Immature natural killer cell (primary cell): Measurements from ENCODE around the gene PNKD. TPM values are rescaled to one million over a fixed set of nuclear protein-coding genes. Genes with fewer than 3 reads are reported as not detected.

ENCODE experiments used
- DNase-seq, 3 donors: peaks; one replicate each; pipeline ENCODE4 v3.0.0; 2022; ENCODE audit warnings: mixed read lengths in 1 of 3
- H3K27ac Mint-ChIP-seq, 6 donors: one replicate each; pipeline ENCODE4 v1.8.0; 2020; ENCODE audit warnings: mixed read lengths in 6 of 6, mild to moderate bottlenecking in 5 of 6, inconsistent platforms in 4 of 6, moderate library complexity in 3 of 6
- H3K27me3 Mint-ChIP-seq, 3 donors: one replicate each; pipeline ENCODE4 v1.8.0; 2020 to 2021; ENCODE audit warnings: low read depth in 3 of 3, mild to moderate bottlenecking in 3 of 3, mixed read lengths in 3 of 3, moderate library complexity in 3 of 3, inconsistent platforms in 1 of 3
- H3K36me3 Mint-ChIP-seq, 3 donors: one replicate each; pipeline ENCODE4 v1.8.0; 2020; ENCODE audit warnings: mixed read lengths in 3 of 3, inconsistent platforms in 2 of 3, mild to moderate bottlenecking in 2 of 3
- H3K4me1 Mint-ChIP-seq, 2 donors: one replicate each; pipeline ENCODE4 v1.8.0; 2020; ENCODE audit warnings: inconsistent platforms in 2 of 2, mild to moderate bottlenecking in 2 of 2, mixed read lengths in 2 of 2, moderate library complexity in 1 of 2
- H3K4me3 Mint-ChIP-seq, 5 donors: one replicate each; pipeline ENCODE4 v1.8.0; 2020; ENCODE audit warnings: mild to moderate bottlenecking in 5 of 5, mixed read lengths in 5 of 5, inconsistent platforms in 3 of 5, moderate library complexity in 3 of 5
- H3K9me3 Mint-ChIP-seq, 6 donors: one replicate each; pipeline ENCODE4 v1.8.0; 2020; ENCODE audit warnings: mild to moderate bottlenecking in 6 of 6, mixed read lengths in 6 of 6, inconsistent platforms in 4 of 6, moderate library complexity in 3 of 6
- polyA plus RNA-seq, 3 donors: library from polyadenylated mRNA; unstranded; fragments of 300-500 nt; fragmentation: Illumina TruSeq; gene quantifications; one replicate each; pipeline ENCODE4 v1.2.3, GENCODE V29; 2021

Gene PNKD
- polyA plus RNA-seq, 3 donors from 2014 or later, result 96.3 to 145 (median 98.9) TPM

DNA sequence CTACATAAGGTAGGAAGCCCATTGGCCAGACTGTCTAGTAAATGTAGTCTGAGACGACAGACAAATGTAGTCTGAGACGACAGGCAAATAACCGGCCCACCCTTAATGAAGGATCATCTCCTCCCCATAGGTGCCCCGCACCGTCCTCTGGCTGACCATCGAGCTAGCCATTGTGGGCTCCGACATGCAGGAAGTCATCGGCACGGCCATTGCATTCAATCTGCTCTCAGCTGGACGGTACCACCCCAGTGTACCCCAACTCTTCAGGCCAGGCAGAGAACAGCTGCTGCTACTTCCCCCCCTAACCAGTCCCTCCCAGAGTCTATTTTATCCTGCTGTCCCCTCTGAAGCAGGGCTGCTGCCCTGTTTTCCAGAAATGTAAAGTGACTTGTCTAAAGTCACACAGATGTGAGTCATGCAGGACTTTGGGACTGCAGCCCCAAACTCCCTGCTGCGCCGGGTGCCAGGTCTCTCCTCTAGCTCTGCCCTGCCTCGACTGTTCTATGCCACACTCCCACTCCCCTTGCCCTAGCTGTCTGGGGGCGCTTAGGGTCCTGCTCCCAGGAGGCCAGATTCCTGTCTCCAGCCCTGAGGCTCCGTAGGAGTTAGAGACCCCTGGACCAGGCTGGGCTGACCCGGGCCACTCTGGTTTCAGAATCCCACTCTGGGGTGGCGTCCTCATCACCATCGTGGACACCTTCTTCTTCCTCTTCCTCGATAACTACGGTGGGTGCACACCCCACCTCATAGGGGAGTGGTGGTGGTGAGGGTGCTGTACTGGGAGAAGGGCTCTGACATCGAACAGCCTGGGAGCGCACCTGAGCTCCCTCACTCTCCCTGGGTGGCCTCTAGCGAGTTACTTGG lies 116.4 kb downstream of the PNKD start:
- peak overlapping the region in 1 of 6 donors; percentile 40 for H3K27ac Mint-ChIP-seq
- no peaks in the 10 kb centered on the region for H3K9me3 Mint-ChIP-seq
- H3K27me3 Mint-ChIP-seq, result peaks cover 0 to 10% (median 2%) of the 10 kb centered on the region in 3 donors
- peak overlapping the region in 1 of 5 donors; percentile 65 for H3K4me3 Mint-ChIP-seq
- no peak for DNase-seq
- H3K36me3 Mint-ChIP-seq, result no peaks in the 10 kb centered on the region
- peaks cover 19 to 25% of the 10 kb centered on the region in 2 donors for H3K4me1 Mint-ChIP-seq

DNA sequence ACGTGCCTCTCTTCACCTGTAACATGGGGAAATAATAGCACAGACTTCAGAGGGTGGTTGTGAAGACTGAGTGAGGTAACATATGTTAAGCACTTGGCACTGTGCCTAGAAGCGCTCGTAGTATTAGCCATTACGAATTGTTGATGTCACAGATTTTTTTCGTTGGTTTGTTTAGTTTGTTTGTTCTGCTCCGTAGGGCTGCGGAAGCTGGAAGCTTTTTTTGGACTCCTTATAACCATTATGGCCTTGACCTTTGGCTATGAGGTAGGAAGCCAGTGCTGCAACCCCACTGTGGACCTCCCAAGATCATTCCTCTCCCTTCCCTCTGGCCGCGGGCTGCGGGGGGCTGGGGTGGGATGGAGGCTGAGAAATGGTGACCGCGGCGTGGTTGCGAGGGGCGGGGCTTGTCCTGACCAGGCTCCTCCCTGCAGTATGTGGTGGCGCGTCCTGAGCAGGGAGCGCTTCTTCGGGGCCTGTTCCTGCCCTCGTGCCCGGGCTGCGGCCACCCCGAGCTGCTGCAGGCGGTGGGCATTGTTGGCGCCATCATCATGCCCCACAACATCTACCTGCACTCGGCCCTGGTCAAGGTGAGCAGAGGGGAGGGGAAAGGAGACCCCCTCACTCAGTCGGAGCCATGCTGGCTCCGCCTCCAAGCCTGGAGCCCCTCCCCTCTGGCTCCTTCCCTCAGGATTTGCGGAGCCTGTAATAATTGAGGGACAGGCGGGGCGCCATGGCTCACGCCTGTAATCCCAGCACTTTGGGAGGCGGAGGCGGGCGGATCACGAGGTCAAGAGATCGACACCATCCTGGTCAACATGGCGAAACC lies 117.3 kb downstream of the PNKD start:
- Mint-ChIP-seq H3K36me3 (no peaks in the 10 kb centered on the region), H3K4me1 (peaks cover 18 to 22% of the 10 kb centered on the region in 2 donors), H3K9me3 (no peaks in the 10 kb centered on the region), H3K4me3 (peak overlapping the region in 3 of 5 donors; percentile 15 to 65 (median 61)), H3K27ac (peak overlapping the region in 2 of 6 donors; percentile 26 to 40), H3K27me3 (peaks cover 0 to 8% (median 5%) of the 10 kb centered on the region in 3 donors)
- no peak for DNase-seq

DNA sequence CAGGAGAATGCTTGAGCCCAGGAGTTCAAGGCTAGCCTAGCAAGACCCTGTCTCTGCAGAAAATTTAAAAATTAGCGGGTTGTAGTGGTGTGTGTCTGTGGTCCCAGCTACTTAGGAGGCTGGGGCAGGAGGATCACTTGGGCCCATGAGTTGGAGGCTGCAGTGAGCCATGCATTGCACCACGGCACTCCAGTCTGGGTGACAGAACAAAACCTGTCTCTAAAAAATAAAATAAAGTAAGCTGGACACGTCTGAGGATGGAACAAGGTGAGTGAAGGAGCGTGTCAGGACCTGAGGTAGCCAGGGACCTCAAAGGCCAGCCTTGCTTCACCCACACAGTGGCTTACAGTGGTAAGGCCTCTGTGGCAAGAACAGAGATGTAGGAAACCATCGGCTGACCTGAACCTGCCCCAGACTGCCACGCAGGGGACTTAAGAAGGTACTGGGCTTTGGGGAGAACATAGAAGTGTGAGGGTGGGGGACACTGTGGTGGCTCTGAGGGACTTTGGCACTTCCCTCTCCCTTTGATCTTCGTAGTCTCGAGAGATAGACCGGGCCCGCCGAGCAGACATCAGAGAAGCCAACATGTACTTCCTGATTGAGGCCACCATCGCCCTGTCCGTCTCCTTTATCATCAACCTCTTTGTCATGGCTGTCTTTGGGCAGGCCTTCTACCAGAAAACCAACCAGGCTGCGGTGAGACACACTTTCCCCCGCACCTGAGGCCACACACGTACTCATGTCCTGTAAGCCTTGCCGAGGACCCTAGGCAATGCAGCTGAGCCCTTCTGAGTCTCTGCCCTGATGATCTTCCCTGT lies 119.2 kb downstream of the PNKD start:
- DNase-seq, result peak; percentile 49 to 52 (median 51)
- Mint-ChIP-seq H3K27me3 (peaks cover 3 to 14% (median 6%) of the 10 kb centered on the region in 3 donors), H3K27ac (peak overlapping the region in 5 of 6 donors; percentile 29 to 81 (median 64)), H3K4me1 (peaks cover 34 to 37% of the 10 kb centered on the region in 2 donors), H3K4me3 (peak overlapping the region in 2 of 5 donors; percentile 4 to 6), H3K36me3 (no peaks in the 10 kb centered on the region), H3K9me3 (no peaks in the 10 kb centered on the region)

DNA sequence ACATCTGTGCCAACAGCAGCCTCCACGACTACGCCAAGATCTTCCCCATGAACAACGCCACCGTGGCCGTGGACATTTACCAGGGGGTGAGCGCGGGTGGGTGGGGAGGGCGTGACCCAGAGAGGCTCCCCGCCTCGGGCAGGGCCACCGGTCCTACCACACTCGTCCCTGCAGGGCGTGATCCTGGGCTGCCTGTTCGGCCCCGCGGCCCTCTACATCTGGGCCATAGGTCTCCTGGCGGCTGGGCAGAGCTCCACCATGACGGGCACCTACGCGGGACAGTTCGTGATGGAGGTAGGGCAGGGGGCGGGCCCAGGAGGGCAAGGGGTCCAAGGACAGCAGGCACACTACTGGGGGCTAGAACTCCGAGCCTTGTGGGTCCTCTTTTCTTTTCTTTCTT lies 120.9 kb downstream of the PNKD start:
- no peak for DNase-seq
- H3K4me3 Mint-ChIP-seq, result no peak overlapping the region
- H3K27ac Mint-ChIP-seq, result peak overlapping the region in 1 of 6 donors; percentile 58
- peaks cover 47 to 52% of the 10 kb centered on the region in 2 donors for H3K4me1 Mint-ChIP-seq
- peaks cover 7 to 19% (median 8%) of the 10 kb centered on the region in 3 donors for H3K27me3 Mint-ChIP-seq
- no peaks in the 10 kb centered on the region for H3K36me3 Mint-ChIP-seq
- no peaks in the 10 kb centered on the region for H3K9me3 Mint-ChIP-seq

DNA sequence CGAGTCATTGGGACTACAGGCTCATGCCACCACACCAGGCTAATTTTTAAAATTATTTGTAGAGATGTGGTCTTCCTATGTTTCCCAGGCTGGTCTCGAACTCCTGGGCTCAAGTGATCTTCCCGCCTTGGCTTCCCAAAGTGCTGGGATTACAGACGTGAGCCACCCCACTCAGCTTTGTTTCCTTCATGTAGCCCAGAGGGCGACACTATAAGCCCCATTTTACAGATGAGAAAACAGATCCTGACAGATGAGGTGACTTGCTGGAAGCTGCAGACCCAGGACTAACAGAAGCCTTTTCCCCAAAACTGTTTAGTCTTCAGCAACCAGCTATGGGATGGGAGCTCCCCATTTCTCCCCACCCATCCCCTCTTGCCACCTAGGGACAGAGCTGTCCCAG lies 122.1 kb downstream of the PNKD start:
- H3K36me3 Mint-ChIP-seq, result no peaks in the 10 kb centered on the region
- DNase-seq, result no peak
- no peak overlapping the region for H3K27ac Mint-ChIP-seq
- H3K27me3 Mint-ChIP-seq, result peaks cover 14 to 27% (median 18%) of the 10 kb centered on the region in 3 donors
- no peaks in the 10 kb centered on the region for H3K9me3 Mint-ChIP-seq
- no peak overlapping the region for H3K4me3 Mint-ChIP-seq
- H3K4me1 Mint-ChIP-seq, result peaks cover 56 to 59% of the 10 kb centered on the region in 2 donors

DNA sequence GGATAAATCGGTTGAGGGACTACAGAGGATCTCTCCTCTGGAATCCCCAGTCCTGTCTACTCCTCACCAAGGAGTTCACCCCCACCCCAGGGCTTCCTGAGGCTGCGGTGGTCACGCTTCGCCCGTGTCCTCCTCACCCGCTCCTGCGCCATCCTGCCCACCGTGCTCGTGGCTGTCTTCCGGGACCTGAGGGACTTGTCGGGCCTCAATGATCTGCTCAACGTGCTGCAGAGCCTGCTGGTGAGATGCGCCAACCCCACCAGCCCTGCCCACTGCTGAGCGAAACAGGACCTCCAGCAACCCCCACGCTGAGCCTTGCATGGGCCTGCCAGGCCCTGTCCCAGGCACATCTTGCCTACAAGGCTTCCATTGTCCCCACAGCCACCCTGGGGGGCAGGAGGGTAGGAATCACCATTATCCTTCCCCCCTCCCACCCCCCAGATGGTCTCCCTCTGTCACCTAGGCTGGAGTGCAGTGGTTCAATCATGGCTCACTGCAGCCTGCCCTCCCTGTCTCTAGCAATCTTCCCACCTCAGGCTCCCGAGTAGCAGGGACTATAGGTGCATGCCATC lies 122.7 kb downstream of the PNKD start:
- peaks cover 18 to 31% (median 23%) of the 10 kb centered on the region in 3 donors for H3K27me3 Mint-ChIP-seq
- no peaks in the 10 kb centered on the region for H3K36me3 Mint-ChIP-seq
- no peaks in the 10 kb centered on the region for H3K9me3 Mint-ChIP-seq
- DNase-seq, result no peak
- H3K27ac Mint-ChIP-seq, result peak overlapping the region in 1 of 6 donors; percentile 45
- H3K4me3 Mint-ChIP-seq, result peak overlapping the region in 1 of 5 donors; percentile 25
- peaks cover 60 to 63% of the 10 kb centered on the region in 2 donors for H3K4me1 Mint-ChIP-seq

DNA sequence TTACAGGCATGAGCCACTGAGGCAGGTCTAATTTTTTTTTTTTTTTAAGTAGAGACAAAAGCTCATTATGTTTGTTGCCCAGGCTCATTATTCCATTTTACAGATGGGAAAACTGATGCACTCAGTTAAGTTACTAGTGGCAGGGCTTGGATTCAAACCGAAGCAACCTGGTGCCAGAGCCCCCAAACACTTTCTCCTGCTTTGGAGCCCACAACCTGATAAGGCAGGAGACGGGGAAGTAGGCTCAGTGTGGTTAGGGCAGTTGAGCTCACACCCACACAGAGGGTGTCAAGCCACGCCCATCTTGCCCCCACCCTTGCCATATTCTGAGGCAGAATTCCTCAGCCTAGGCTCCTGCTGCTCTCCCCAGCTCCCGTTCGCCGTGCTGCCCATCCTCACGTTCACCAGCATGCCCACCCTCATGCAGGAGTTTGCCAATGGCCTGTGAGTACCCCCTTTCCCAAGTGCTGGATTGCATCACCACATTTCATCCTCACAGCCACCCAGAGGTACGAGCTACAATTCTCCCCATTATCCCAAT lies 123.5 kb downstream of the PNKD start:
- Mint-ChIP-seq H3K27me3 (peaks cover 21 to 36% (median 29%) of the 10 kb centered on the region in 3 donors), H3K4me3 (peak overlapping the region; percentile 46 to 65 (median 58)), H3K27ac (peak overlapping the region in 5 of 6 donors; percentile 42 to 95 (median 71)), H3K4me1 (peaks cover 62 to 65% of the 10 kb centered on the region in 2 donors), H3K36me3 (no peaks in the 10 kb centered on the region), H3K9me3 (no peaks in the 10 kb centered on the region)
- DNase-seq, result peak; percentile 62 to 74 (median 72)

DNA sequence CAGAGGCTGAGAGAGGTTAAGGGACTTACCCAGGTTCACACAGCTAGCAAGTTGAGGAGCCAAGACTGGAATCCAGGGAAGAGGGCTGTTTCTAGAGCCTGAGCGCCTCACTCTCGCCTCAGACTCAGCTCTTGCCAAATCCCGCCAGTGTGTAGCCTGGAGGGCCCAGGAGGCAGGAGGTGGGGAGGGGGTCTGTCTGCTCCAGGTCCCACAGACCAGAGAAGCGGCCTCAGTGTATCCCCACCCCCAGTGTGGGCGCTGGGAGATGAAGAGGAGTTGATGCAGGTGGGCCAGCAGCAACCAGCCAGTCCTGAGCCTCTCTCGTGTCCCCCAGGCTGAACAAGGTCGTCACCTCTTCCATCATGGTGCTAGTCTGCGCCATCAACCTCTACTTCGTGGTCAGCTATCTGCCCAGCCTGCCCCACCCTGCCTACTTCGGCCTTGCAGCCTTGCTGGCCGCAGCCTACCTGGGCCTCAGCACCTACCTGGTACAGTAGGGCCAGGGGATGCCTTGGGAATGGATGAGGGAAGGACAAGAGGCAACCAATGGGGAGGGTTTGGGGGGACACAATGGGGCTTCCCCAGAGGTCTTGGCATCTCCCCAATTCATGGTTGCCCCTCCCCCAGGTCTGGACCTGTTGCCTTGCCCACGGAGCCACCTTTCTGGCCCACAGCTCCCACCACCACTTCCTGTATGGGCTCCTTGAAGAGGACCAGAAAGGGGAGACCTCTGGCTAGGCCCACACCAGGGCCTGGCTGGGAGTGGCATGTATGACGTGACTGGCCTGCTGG lies 124.2 kb downstream of the PNKD start:
- H3K4me3 Mint-ChIP-seq, result peak overlapping the region; percentile 58 to 91 (median 65)
- no peaks in the 10 kb centered on the region for H3K36me3 Mint-ChIP-seq
- H3K27ac Mint-ChIP-seq, result peak overlapping the region; percentile 39 to 95 (median 83)
- no peaks in the 10 kb centered on the region for H3K9me3 Mint-ChIP-seq
- peaks cover 21 to 42% (median 34%) of the 10 kb centered on the region in 3 donors for H3K27me3 Mint-ChIP-seq
- peaks cover 59% of the 10 kb centered on the region in 2 donors for H3K4me1 Mint-ChIP-seq
- DNase-seq, result peak; percentile 36 to 52 (median 39)

DNA sequence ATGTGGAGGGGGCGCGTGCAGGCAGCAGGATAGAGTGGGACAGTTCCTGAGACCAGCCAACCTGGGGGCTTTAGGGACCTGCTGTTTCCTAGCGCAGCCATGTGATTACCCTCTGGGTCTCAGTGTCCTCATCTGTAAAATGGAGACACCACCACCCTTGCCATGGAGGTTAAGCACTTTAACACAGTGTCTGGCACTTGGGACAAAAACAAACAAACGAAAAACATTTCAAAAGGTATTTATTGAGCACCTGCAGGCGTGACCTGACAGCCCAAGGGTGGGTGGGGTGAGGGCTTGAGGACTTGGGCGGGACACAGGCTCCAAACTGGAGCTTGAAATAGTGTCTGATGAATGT lies 124.7 kb downstream of the PNKD start:
- Mint-ChIP-seq H3K27me3 (peaks cover 21 to 44% (median 37%) of the 10 kb centered on the region in 3 donors), H3K9me3 (no peaks in the 10 kb centered on the region), H3K27ac (peak overlapping the region; percentile 39 to 95 (median 82)), H3K4me1 (peaks cover 53% of the 10 kb centered on the region in 2 donors), H3K4me3 (peak overlapping the region; percentile 43 to 91 (median 65)), H3K36me3 (no peaks in the 10 kb centered on the region)
- DNase-seq, result no peak

DNA sequence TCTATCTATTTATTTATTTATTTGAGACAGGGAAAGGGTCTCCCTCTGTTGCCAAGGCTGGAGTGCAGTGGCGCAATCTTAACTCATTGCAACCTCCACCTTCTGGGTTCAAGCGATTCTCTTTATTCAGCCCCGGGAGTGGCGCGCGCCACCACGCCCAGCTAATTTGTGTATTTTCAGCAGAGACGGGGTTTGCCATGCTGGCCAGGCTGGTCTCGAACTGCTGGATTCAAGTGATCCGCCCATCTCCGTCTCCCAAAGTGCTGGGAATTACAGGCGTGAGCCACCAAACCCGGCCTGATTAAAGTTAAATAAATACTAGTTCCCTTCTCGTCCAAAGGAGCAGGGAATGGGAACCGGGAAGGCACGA lies 125.1 kb downstream of the PNKD start:
- Mint-ChIP-seq H3K4me1 (peaks cover 49% of the 10 kb centered on the region in 2 donors), H3K27ac (peak overlapping the region; percentile 85 to 99 (median 92)), H3K4me3 (peak overlapping the region; percentile 72 to 95 (median 91)), H3K9me3 (no peaks in the 10 kb centered on the region), H3K36me3 (no peaks in the 10 kb centered on the region), H3K27me3 (peaks cover 21 to 45% (median 37%) of the 10 kb centered on the region in 3 donors)
- no peak for DNase-seq

DNA sequence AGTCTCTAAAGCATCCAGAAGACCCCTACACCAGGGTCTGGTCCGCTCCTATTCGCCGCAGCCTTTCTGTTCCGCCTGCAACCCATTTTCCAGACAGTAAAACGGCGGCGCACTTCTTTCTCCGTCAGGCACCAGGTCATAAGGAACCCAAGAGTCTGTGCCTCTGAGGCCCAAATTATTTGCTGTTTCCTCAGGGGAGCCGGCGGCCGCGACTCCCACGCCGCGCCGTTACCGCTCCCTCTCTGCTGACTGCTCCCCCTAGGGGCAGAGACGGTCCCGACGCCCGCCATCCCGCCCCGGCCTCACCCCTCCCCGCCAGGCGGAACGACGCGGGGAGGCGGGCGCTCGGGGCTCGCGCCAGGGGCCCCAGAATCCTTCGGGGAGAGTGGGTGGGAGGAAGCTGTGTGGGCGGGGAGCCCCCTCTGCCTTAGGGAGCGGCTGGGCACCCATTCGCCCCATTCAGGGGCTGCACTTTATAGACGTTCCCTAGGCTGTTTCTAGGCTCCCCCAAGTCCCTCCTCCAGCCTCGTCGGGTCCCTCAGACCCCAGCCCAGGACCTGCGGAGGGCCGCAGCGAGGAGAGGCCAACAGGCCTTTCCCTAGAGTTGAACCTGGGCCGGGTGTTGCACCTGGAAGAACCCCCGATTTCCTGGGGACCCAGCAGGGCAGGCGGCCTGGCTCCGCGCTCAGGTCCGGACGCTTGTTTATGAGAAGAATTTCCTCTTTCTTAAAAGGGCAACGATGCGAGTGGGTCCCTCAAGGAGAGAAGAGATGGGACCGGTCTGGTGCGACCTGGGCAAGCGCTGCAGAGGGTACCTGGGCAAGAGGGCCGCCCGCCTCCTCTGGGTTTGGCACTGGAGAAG lies 125.7 kb downstream of the PNKD start:
- peak; percentile 94 to 95 (median 94) for DNase-seq
- Mint-ChIP-seq H3K36me3 (no peaks in the 10 kb centered on the region), H3K9me3 (no peaks in the 10 kb centered on the region), H3K4me1 (peaks cover 48 to 49% of the 10 kb centered on the region in 2 donors), H3K27me3 (peaks cover 21 to 45% (median 37%) of the 10 kb centered on the region in 3 donors), H3K4me3 (peak overlapping the region; percentile 89 to 95 (median 94)), H3K27ac (peak overlapping the region; percentile 94 to 99 (median 98))
